ENCODE measurements around the gene CADPS. TPM values are rescaled to one million over a fixed set of nuclear protein-coding genes. Genes with fewer than 3 reads are reported as not detected.

CADPS gene
- total RNA-seq, 1 experiment from 2014 or later, result not detected

- Histone ChIP-seq H3K27me3 (replicated peaks; ENCODE audit: insufficient read depth, low read depth, low read length, poor library complexity) (peaks cover 5% of the 10 kb centered on the region), H3K9me3 (ENCODE audit: low read depth, low read length, poor library complexity, severe bottlenecking) (no peaks in the 10 kb centered on the region), H3K27ac (ENCODE audit: low read depth, low read length, poor library complexity, severe bottlenecking) (no peak overlapping the region), H3K4me3 (ENCODE audit: low read depth, low read length, poor library complexity, severe bottlenecking) (no peak overlapping the region), H3K4me1 (ENCODE audit: insufficient read depth, low read length, poor library complexity, severe bottlenecking) (no peaks in the 10 kb centered on the region), H3K36me3 (ENCODE audit: insufficient read depth, low read length, poor library complexity, severe bottlenecking) (no peaks in the 10 kb centered on the region)
- no TSS peak for BruUV-seq (replicated peaks)
- CTCF ChIA-PET, result interaction anchor here (0.6 kb wide), 1 partner anchor 580 kb away, joined by 3 read pairs; no protein-coding TSS in a partner anchor
- TF ChIP-seq CTCF (conservative IDR thresholded peaks at IDR 0.05; ENCODE audit: low read depth, low read length) (no peak), EZH2 (IDR thresholded peaks at IDR 0.05; ENCODE audit: borderline replicate concordance, low read depth, low read length, poor library complexity, severe bottlenecking) (no peak)
- POLR2A ChIA-PET (ENCODE audit: low non-redundant PET), result no interaction called here
- intact Hi-C loops (cut with micrococcal nuclease; ENCODE audit: unreplicated experiment), result no loop called here
- DNase-seq (ENCODE audit: low spot score), result no peak
These were observed 259.9 kb downstream of the CADPS start for GRCh38 chr3:62615258-62615849.

- no peaks in the 10 kb centered on the region for H3K9me3 ChIP-seq (ENCODE audit: low read depth, low read length, poor library complexity, severe bottlenecking)
- no peak overlapping the region for H3K4me3 ChIP-seq (ENCODE audit: low read depth, low read length, poor library complexity, severe bottlenecking)
- no peak for DNase-seq (ENCODE audit: low spot score)
- no peaks in the 10 kb centered on the region for H3K4me1 ChIP-seq (ENCODE audit: insufficient read depth, low read length, poor library complexity, severe bottlenecking)
- TF ChIP-seq CTCF (conservative IDR thresholded peaks at IDR 0.05; ENCODE audit: low read depth, low read length) (no peak), EZH2 (IDR thresholded peaks at IDR 0.05; ENCODE audit: borderline replicate concordance, low read depth, low read length, poor library complexity, severe bottlenecking) (no peak)
- H3K36me3 ChIP-seq (ENCODE audit: insufficient read depth, low read length, poor library complexity, severe bottlenecking), result no peaks in the 10 kb centered on the region
- POLR2A ChIA-PET (ENCODE audit: low non-redundant PET), result no interaction called here
- CTCF ChIA-PET, result no interaction called here
- no TSS peak for BruUV-seq (replicated peaks)
- H3K27ac ChIP-seq (ENCODE audit: low read depth, low read length, poor library complexity, severe bottlenecking), result no peak overlapping the region
- H3K27me3 ChIP-seq (replicated peaks; ENCODE audit: insufficient read depth, low read depth, low read length, poor library complexity), result peaks cover 5% of the 10 kb centered on the region
- intact Hi-C loops (cut with micrococcal nuclease; ENCODE audit: unreplicated experiment), result no loop called here
These were observed 260.7 kb downstream of the CADPS start for GRCh38 chr3:62614527-62614926.

- Histone ChIP-seq H3K27ac (ENCODE audit: low read depth, low read length, poor library complexity, severe bottlenecking) (no peak overlapping the region), H3K4me3 (ENCODE audit: low read depth, low read length, poor library complexity, severe bottlenecking) (no peak overlapping the region), H3K36me3 (ENCODE audit: insufficient read depth, low read length, poor library complexity, severe bottlenecking) (no peaks in the 10 kb centered on the region), H3K9me3 (ENCODE audit: low read depth, low read length, poor library complexity, severe bottlenecking) (no peaks in the 10 kb centered on the region), H3K27me3 (replicated peaks; ENCODE audit: insufficient read depth, low read depth, low read length, poor library complexity) (no peaks in the 10 kb centered on the region), H3K4me1 (ENCODE audit: insufficient read depth, low read length, poor library complexity, severe bottlenecking) (no peaks in the 10 kb centered on the region)
- TF ChIP-seq CTCF (conservative IDR thresholded peaks at IDR 0.05; ENCODE audit: low read depth, low read length) (no peak), EZH2 (IDR thresholded peaks at IDR 0.05; ENCODE audit: borderline replicate concordance, low read depth, low read length, poor library complexity, severe bottlenecking) (no peak)
- DNase-seq (ENCODE audit: low spot score), result no peak
- intact Hi-C loops (cut with micrococcal nuclease; ENCODE audit: unreplicated experiment), result no loop called here
- no TSS peak for BruUV-seq (replicated peaks)
- ChIA-PET CTCF (no interaction called here), POLR2A (ENCODE audit: low non-redundant PET) (no interaction called here)
These were observed 263.5 kb downstream of the CADPS start for GRCh38 chr3:62611541-62612240.

All from A673 (cell line).